Measurements from ENCODE around the gene ATP5PB.

GRCh38 chr1:111506561-111506960, 57.3 kb downstream of the ATP5PB start:
- TF ChIP-seq CTCF (conservative IDR thresholded peaks at IDR 0.05) (no peak), ZFX (IDR thresholded peaks at IDR 0.05) (no peak)

Data from C4-2B (cell line).